Measurements from ENCODE around the gene FAM81B.

FAM81B gene

DNA sequence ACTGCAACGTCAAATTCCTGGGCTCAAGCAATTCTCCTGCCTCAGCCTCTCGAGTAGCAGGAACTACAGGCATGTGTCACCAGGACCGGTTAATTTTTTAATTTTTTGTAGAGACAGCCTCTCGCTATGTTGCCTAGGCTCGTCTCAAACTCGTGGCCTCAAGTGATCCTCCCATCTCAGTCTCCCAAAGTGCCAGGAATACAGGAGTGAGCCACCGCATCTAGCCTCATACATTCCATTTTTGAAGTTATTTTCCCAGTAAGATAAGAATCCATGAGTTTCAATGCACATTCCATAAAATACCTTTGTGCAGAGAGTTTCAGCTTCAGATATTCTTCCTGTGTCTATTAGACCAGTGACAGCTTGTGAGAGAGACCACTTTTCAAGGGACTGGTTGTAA is 93.3 kb downstream of the FAM81B start:
- no peak for DNase-seq (ENCODE audit: low read depth)

DNA sequence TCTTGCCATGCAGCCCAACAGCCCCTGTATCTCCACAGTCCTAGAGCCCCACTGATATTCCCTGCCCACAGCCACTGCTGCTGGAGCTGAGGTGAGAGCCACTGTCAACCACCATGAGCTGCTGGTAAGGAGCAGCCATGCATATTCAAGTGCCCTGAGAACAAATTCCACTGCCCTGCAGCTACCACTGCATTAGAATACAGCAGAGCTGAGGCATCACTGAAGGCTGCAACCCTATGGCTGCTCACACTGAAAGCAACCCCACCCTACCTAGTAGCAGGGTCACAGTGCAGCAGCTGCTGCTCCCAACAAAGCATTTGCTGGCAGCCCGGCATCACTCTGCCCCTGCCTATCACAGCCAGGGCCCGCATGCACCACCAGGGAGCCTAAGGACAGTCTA is 95.0 kb downstream of the FAM81B start:
- DNase-seq (ENCODE audit: low read depth), result no peak

DNA sequence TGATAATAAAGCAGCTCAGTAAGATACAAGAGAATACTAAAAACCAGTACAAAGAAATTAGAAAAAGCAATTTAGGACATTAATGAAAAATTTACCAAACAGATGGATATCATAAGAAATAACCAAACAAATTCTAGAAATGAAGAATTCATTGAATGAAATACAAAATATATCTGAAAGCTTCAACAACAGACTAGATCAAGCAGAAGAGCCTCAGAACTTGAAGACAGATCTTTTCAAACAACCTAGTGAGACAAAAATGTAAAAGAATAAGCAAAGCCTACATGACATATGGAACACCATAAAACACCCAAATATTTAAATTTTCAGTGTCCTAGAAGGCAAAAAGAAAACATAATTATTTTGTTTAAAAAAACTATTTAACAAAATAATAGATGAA is 96.7 kb downstream of the FAM81B start:
- no peak for DNase-seq (ENCODE audit: low read depth)
